A673 (cell line): ENCODE measurements around the gene APBB2. TPM values are rescaled to one million over a fixed set of nuclear protein-coding genes. Genes with fewer than 3 reads are reported as not detected.

Experiments used
- BruUV-seq: library from RNA; stranded (reverse); fragments of 400-500 nt; replicated peaks from 2 replicates; lab custom pipeline; 2021; lab: Mats Ljungman, UMichigan
- CTCF ChIA-PET: fragments of 300-600 bp; sonication (Branson Sonifier 250); formaldehyde crosslinking; loops from one replicate; lab custom pipeline; 2022; ENCODE audit warnings: antibody characterized with exemption; lab: Charles Lee
- POLR2A ChIA-PET: fragments of 300-600 bp; sonication (Branson Sonifier 250); formaldehyde crosslinking; loops from one replicate; lab custom pipeline; 2022; ENCODE audit warnings: antibody characterized with exemption; ENCODE audit not compliant: low non-redundant PET; lab: Charles Lee
- DNase-seq: peaks from one replicate; pipeline ENCODE4 v3.0.0-alpha.2; 2015; ENCODE audit warnings: low spot score
- H3K27ac ChIP-seq: fragments of 200-600 bp; sonication (generic); 2 replicates; pipeline ENCODE4 v1.5.1; 2016; ENCODE audit warnings: mixed run types, low read depth, mild to moderate bottlenecking, mixed read lengths, antibody characterized with exemption, low read length; ENCODE audit not compliant: poor library complexity, severe bottlenecking
- H3K27me3 ChIP-seq: fragments of 200-600 bp; sonication (generic); replicated peaks from 2 replicates; pipeline ENCODE4 v1.6.1; 2017; ENCODE audit warnings: mixed run types, low read depth, mild to moderate bottlenecking, mixed read lengths, antibody characterized with exemption, low read length; ENCODE audit not compliant: insufficient read depth, poor library complexity
- H3K36me3 ChIP-seq: fragments of 200-600 bp; sonication (generic); 2 replicates; pipeline ENCODE4 v1.6.1; 2016; ENCODE audit warnings: mixed run types, mild to moderate bottlenecking, mixed read lengths, antibody characterized with exemption, low read length; ENCODE audit not compliant: insufficient read depth, poor library complexity, severe bottlenecking
- H3K4me1 ChIP-seq: fragments of 200-600 bp; sonication (generic); 2 replicates; pipeline ENCODE4 v1.6.1; 2017; ENCODE audit warnings: mixed run types, mild to moderate bottlenecking, mixed read lengths, antibody characterized with exemption, low read length; ENCODE audit not compliant: insufficient read depth, poor library complexity, severe bottlenecking
- H3K4me3 ChIP-seq: fragments of 200-600 bp; sonication (generic); 2 replicates; pipeline ENCODE4 v1.5.1; 2016; ENCODE audit warnings: low read depth, mixed run types, mild to moderate bottlenecking, mixed read lengths, low read length; ENCODE audit not compliant: poor library complexity, severe bottlenecking
- H3K9me3 ChIP-seq: fragments of 200-600 bp; sonication (generic); 2 replicates; pipeline ENCODE4 v1.6.1; 2016; ENCODE audit warnings: mixed run types, low read depth, mild to moderate bottlenecking, mixed read lengths, antibody characterized with exemption, low read length; ENCODE audit not compliant: poor library complexity, severe bottlenecking
- EZH2 ChIP-seq: fragments of 200-600 bp; sonication (generic); IDR thresholded peaks from 2 replicates; pipeline ENCODE4 v1.6.1; 2017; ENCODE audit warnings: borderline replicate concordance, low read depth, mild to moderate bottlenecking, mixed read lengths, antibody characterized with exemption, low read length; ENCODE audit not compliant: poor library complexity, severe bottlenecking
- intact Hi-C: fragments of 100-400 bp; cut with micrococcal nuclease; formaldehyde crosslinking; loops from one replicate; pipeline ENCODE4 v1.10.0; 2022; ENCODE audit not compliant: unreplicated experiment
- total RNA-seq: library from RNA; stranded (reverse); gene quantifications from 2 replicates; pipeline ENCODE4 v1.2.3, GENCODE V29; 2021
- TF ChIP-seq, protein P1 (sequence below): fragments of 300-800, 200-600 bp; sonication (generic); conservative IDR thresholded peaks from 2 replicates; pipeline ENCODE4 v1.5.1; 2017; ENCODE audit warnings: low read depth, mild to moderate bottlenecking, antibody characterized with exemption, low read length, moderate library complexity, mixed read lengths

APBB2 gene
- total RNA-seq, 1 experiment from 2014 or later = 10.3 TPM

DNA sequence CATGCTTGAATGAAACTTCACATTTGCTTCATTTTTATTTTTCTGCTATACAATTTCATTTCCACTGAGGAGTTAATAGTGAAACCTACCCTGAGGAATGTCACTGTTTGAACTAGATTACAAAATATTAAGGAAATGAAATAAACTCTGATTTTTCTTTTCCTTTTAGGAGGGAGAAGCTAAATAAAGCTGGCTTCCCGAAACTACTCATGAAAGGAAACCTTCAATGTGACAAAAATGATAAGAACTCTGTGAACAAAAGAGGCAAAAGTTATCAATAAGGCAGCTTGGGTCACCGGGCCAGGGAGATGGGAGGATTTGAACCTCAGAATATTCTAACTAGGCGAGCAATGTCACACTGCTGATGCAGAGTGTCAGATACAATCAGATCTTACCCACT, 185.2 kb downstream of the APBB2 start:
- ChIA-PET CTCF (no interaction called here), POLR2A (no interaction called here)
- intact Hi-C loops = no loop called here
- Histone ChIP-seq H3K27ac (no peak overlapping the region), H3K27me3 (no peaks in the 10 kb centered on the region), H3K4me3 (no peak overlapping the region), H3K4me1 (no peaks in the 10 kb centered on the region), H3K9me3 (peaks cover 22% of the 10 kb centered on the region), H3K36me3 (no peaks in the 10 kb centered on the region)
- no TSS peak for BruUV-seq
- TF ChIP-seq, protein P1, sequence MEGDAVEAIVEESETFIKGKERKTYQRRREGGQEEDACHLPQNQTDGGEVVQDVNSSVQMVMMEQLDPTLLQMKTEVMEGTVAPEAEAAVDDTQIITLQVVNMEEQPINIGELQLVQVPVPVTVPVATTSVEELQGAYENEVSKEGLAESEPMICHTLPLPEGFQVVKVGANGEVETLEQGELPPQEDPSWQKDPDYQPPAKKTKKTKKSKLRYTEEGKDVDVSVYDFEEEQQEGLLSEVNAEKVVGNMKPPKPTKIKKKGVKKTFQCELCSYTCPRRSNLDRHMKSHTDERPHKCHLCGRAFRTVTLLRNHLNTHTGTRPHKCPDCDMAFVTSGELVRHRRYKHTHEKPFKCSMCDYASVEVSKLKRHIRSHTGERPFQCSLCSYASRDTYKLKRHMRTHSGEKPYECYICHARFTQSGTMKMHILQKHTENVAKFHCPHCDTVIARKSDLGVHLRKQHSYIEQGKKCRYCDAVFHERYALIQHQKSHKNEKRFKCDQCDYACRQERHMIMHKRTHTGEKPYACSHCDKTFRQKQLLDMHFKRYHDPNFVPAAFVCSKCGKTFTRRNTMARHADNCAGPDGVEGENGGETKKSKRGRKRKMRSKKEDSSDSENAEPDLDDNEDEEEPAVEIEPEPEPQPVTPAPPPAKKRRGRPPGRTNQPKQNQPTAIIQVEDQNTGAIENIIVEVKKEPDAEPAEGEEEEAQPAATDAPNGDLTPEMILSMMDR = no peak
- no peak for TF ChIP-seq EZH2
- DNase-seq = no peak

DNA sequence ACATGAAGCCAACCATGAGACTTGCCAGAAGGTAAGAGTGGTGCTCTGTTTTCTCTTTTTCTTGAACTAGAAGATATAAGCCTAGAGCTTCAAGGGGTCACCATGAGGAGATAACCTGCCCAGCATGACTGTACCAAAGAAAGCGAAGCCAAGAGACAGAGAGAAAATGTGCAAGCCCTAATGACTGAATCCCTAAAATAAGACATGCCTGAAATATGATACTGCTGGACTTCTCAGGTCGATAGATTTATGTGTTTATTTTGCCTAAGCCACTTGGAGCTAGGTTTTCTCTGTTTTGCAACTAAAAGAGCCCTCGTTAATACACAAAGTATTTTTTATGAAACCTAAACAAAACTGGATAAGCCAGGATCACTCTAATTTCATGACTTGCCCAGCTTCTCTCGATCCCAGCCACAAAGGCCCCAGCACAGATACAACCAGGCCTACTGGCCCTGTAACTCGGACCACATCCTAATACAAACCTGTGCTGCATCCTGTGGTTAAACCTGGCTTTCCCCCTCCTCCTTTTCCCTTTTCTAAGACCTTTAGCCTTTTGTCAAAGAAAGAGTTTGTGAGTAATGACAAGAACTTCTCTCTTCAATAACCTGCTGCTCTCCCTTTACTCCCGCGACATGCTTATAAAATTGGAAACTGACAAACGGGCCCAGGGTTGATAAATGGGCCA, 185.8 kb downstream of the APBB2 start:
- peaks cover 22% of the 10 kb centered on the region for H3K9me3 ChIP-seq

DNA sequence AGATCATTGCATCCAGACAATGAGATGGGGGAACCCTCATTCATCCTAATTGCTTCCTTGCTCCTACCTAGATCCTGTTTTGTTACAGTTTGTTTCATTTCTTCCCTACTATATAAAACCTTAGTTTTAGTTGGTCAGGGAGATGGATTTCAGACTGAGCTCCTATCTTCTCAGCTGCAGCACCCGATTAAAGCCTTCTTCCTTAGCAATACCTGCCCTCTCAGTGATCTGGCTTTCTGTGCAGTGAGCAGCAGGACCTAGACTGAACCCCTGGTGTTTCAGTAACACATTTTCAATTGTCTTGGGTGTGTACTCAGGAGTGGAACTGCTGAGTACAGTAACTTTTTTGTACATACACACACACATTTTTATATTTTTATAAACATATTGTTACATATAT, 187.4 kb downstream of the APBB2 start:
- Histone ChIP-seq H3K27me3 (no peaks in the 10 kb centered on the region), H3K4me1 (no peaks in the 10 kb centered on the region), H3K9me3 (peaks cover 22% of the 10 kb centered on the region), H3K27ac (no peak overlapping the region), H3K36me3 (no peaks in the 10 kb centered on the region), H3K4me3 (no peak overlapping the region)
- ChIA-PET CTCF (no interaction called here), POLR2A (no interaction called here)
- no peak for DNase-seq
- intact Hi-C loops = no loop called here
- no TSS peak for BruUV-seq
- TF ChIP-seq, protein P1 = no peak
- no peak for TF ChIP-seq EZH2

More for the DNA sequence above, 185.8 kb downstream of the APBB2 start:
- Histone ChIP-seq H3K4me1 (no peaks in the 10 kb centered on the region), H3K27me3 (no peaks in the 10 kb centered on the region), H3K36me3 (no peaks in the 10 kb centered on the region), H3K27ac (no peak overlapping the region), H3K4me3 (no peak overlapping the region)
- intact Hi-C loops = no loop called here
- TF ChIP-seq, protein P1 = no peak
- TF ChIP-seq EZH2 = no peak
- ChIA-PET CTCF (no interaction called here), POLR2A (no interaction called here)
- DNase-seq = no peak
- BruUV-seq = no TSS peak
